Trophoblast cell (in vitro differentiated cells and primary cell): ENCODE measurements around the gene ATP6V0B.

Experiments
- DNase-seq, 2 donors: peaks; one replicate each; pipeline ENCODE4 v3.0.0-alpha.2; 2016
- H2AFZ ChIP-seq: 2 replicates; pipeline ENCODE4 v1.6.1; 2013; ENCODE audit warnings: low read length, moderate library complexity, mild to moderate bottlenecking; ENCODE audit not compliant: insufficient read depth, poor library complexity
- H2AK5ac ChIP-seq: 2 replicates; pipeline ENCODE4 v1.6.1; 2013; ENCODE audit warnings: mild to moderate bottlenecking, low read length
- H2BK120ac ChIP-seq: 2 replicates; pipeline ENCODE4 v1.6.1; 2013; ENCODE audit warnings: low read length, mild to moderate bottlenecking, moderate library complexity; ENCODE audit not compliant: insufficient read depth, poor library complexity
- H2BK12ac ChIP-seq: 2 replicates; pipeline ENCODE4 v1.6.1; 2013; ENCODE audit warnings: mild to moderate bottlenecking, low read length, moderate library complexity
- H2BK5ac ChIP-seq: 2 replicates; pipeline ENCODE4 v1.6.1; 2013; ENCODE audit warnings: low read length, low read depth, moderate library complexity, mild to moderate bottlenecking; ENCODE audit not compliant: poor library complexity
- H3K14ac ChIP-seq: 2 replicates; pipeline ENCODE4 v1.6.1; 2013; ENCODE audit warnings: mild to moderate bottlenecking, low read length
- H3K18ac ChIP-seq: 2 replicates; pipeline ENCODE4 v1.6.1; 2013; ENCODE audit warnings: mild to moderate bottlenecking, low read length
- H3K23ac ChIP-seq: 2 replicates; pipeline ENCODE4 v1.6.1; 2013; ENCODE audit warnings: low read length
- H3K27ac ChIP-seq: 2 replicates; pipeline ENCODE4 v1.5.1; 2013; ENCODE audit warnings: low read depth, mild to moderate bottlenecking, inconsistent platforms, low read length, moderate library complexity
- H3K27me3 ChIP-seq: 2 replicates; pipeline ENCODE4 v1.6.1; 2013; ENCODE audit warnings: inconsistent platforms, mild to moderate bottlenecking, low read length, moderate library complexity; ENCODE audit not compliant: insufficient read depth
- H3K36me3 ChIP-seq, 2 experiments: 1 replicate in 1 of 2; 2 replicates in 1 of 2; pipeline ENCODE4 v1.6.1; 2013; ENCODE audit warnings: low read length in 2 of 2, mild to moderate bottlenecking in 2 of 2, moderate library complexity in 1 of 2; ENCODE audit not compliant: insufficient read depth in 2 of 2, control insufficient read depth in 1 of 2
- H3K4ac ChIP-seq: 2 replicates; pipeline ENCODE4 v1.6.1; 2013; ENCODE audit warnings: low read depth, mild to moderate bottlenecking, low read length, moderate library complexity
- H3K4me1 ChIP-seq, 2 experiments: 1 replicate in 1 of 2; 2 replicates in 1 of 2; pipeline ENCODE4 v1.6.1; 2013; ENCODE audit warnings: low read length in 2 of 2, mild to moderate bottlenecking in 2 of 2, moderate library complexity in 1 of 2; ENCODE audit not compliant: insufficient read depth in 2 of 2, control insufficient read depth in 1 of 2
- H3K4me2 ChIP-seq: 2 replicates; pipeline ENCODE4 v1.6.1; 2013; ENCODE audit warnings: inconsistent platforms, mild to moderate bottlenecking, low read length, moderate library complexity
- H3K4me3 ChIP-seq: 2 replicates; pipeline ENCODE4 v1.5.1; 2013; ENCODE audit warnings: mild to moderate bottlenecking, low read depth, low read length, inconsistent platforms
- H3K79me1 ChIP-seq: one replicate; pipeline ENCODE4 v1.6.1; 2013; ENCODE audit warnings: low read length
- H3K79me2 ChIP-seq: 2 replicates; pipeline ENCODE4 v1.6.1; 2013; ENCODE audit warnings: low read length, mild to moderate bottlenecking; ENCODE audit not compliant: control insufficient read depth, insufficient read depth, poor library complexity
- H3K9ac ChIP-seq: 2 replicates; pipeline ENCODE4 v1.6.1; 2013; ENCODE audit warnings: mild to moderate bottlenecking, low read length
- H3K9me3 ChIP-seq: 2 replicates; pipeline ENCODE4 v1.6.1; 2013; ENCODE audit warnings: low read depth, mild to moderate bottlenecking, control low read depth, inconsistent platforms, low read length; ENCODE audit not compliant: insufficient read depth
- H4K12ac ChIP-seq: 2 replicates; pipeline ENCODE4 v1.6.1; 2013; ENCODE audit warnings: low read depth, mild to moderate bottlenecking, low read length, moderate library complexity
- H4K8ac ChIP-seq: 2 replicates; pipeline ENCODE4 v1.6.1; 2013; ENCODE audit warnings: low read depth, mild to moderate bottlenecking, low read length, moderate library complexity
- H4K91ac ChIP-seq: one replicate; pipeline ENCODE4 v1.6.1; 2013; ENCODE audit warnings: low read depth, mild to moderate bottlenecking, low read length, moderate library complexity
- WGBS: extraction: QIAGEN DNeasy Blood & Tissue Kit; methylation state at CpG from one replicate; pipeline ENCODE4 v1.1.7; 2013; ENCODE audit warnings: missing lambda C conversion rate; ENCODE audit not compliant: insufficient read length, insufficient coverage; ENCODE audit errors: extremely low coverage; 5-methylcytosine and 5-hydroxymethylcytosine counted together

The ATP6V0B gene

DNA sequence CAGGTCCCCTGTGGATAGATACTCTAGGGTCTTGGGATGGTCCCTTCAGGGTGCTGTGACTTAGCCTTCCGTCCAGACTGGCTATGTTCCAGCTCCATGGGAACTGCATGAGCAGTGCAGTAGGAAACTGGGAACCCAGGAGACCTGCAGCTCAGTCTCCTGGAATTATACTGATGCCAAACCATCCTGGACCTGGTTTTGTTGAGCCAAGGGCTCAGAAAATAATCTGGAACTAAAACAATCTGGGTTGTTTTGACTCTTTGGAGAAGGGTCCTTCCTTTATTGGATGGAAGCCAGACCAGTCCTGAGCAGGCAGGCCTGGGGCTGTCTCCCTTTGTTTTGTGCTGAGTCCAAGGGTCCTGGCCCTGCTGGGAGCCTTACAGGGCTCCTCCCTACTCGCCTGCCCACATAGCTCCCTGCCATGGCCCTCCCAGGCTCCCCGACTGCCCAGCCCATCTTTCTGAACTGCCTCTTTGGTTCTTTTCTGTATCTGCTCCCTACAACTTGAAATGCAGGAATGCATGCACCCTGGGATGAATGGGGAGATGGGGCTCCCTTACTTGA is 26.8 kb upstream of the ATP6V0B start:
- Histone ChIP-seq H3K4me2 (peak overlapping the region; percentile 88), H3K14ac (no peak overlapping the region), H2BK5ac (no peak overlapping the region), H4K91ac (no peak overlapping the region), H3K79me1 (peaks cover 9% of the 10 kb centered on the region), H4K12ac (no peak overlapping the region), H3K9ac (no peak overlapping the region), H4K8ac (no peak overlapping the region), H2AK5ac (no peak overlapping the region), H3K4me1 (peaks cover 11 to 18% of the 10 kb centered on the region in 2 experiments), H3K18ac (no peak overlapping the region), H3K27me3 (no peaks in the 10 kb centered on the region), H3K79me2 (peaks cover 10% of the 10 kb centered on the region), H3K27ac (no peak overlapping the region), H3K9me3 (no peaks in the 10 kb centered on the region), H3K23ac (no peak overlapping the region), H3K4me3 (no peak overlapping the region), H2BK120ac (no peak overlapping the region), H2BK12ac (no peak overlapping the region), H2AFZ (peak overlapping the region; percentile 13), H3K36me3 (peaks cover 6 to 7% of the 10 kb centered on the region in 2 experiments), H3K4ac (no peak overlapping the region)
- no peak for DNase-seq
- WGBS, result no CpG with 5 or more reads among the region's 3 CpGs

- no peak overlapping the region for H3K23ac ChIP-seq
- no peak overlapping the region for H2BK5ac ChIP-seq
- no peak overlapping the region for H4K12ac ChIP-seq
- H2BK120ac ChIP-seq, result no peak overlapping the region
- H2AK5ac ChIP-seq, result no peak overlapping the region
- H3K27ac ChIP-seq, result no peak overlapping the region
- no peak overlapping the region for H4K91ac ChIP-seq
- no peak overlapping the region for H3K9ac ChIP-seq
- no peak overlapping the region for H3K4ac ChIP-seq
- no peaks in the 10 kb centered on the region for H3K27me3 ChIP-seq
- H3K4me1 ChIP-seq, result peaks cover 11 to 18% of the 10 kb centered on the region in 2 experiments
- no peak overlapping the region for H3K4me2 ChIP-seq
- H4K8ac ChIP-seq, result no peak overlapping the region
- H2AFZ ChIP-seq, result no peak overlapping the region
- no peak overlapping the region for H3K4me3 ChIP-seq
- no peak overlapping the region for H3K18ac ChIP-seq
- WGBS, result no CpG with 5 or more reads among the region's 13 CpGs
- peaks cover 9% of the 10 kb centered on the region for H3K79me1 ChIP-seq
- H2BK12ac ChIP-seq, result no peak overlapping the region
- no peaks in the 10 kb centered on the region for H3K9me3 ChIP-seq
- H3K14ac ChIP-seq, result no peak overlapping the region
- peaks cover 10% of the 10 kb centered on the region for H3K79me2 ChIP-seq
- H3K36me3 ChIP-seq, result peaks cover 6 to 7% of the 10 kb centered on the region in 2 experiments
- DNase-seq, result no peak
Observed at GRCh38 chr1:43949678-43950077, 25.1 kb upstream of the ATP6V0B start.

- Histone ChIP-seq H4K91ac (no peak overlapping the region), H3K14ac (no peak overlapping the region), H4K8ac (no peak overlapping the region), H3K23ac (no peak overlapping the region), H4K12ac (no peak overlapping the region), H3K36me3 (peaks cover 7 to 8% of the 10 kb centered on the region in 2 experiments), H2BK5ac (no peak overlapping the region), H3K27ac (no peak overlapping the region), H2AK5ac (no peak overlapping the region), H3K9ac (no peak overlapping the region), H3K4me3 (no peak overlapping the region), H3K79me2 (peaks cover 9% of the 10 kb centered on the region), H3K4me1 (peaks cover 11 to 18% of the 10 kb centered on the region in 2 experiments), H2BK12ac (no peak overlapping the region), H2BK120ac (no peak overlapping the region), H2AFZ (no peak overlapping the region), H3K4me2 (no peak overlapping the region), H3K79me1 (peaks cover 7% of the 10 kb centered on the region), H3K4ac (no peak overlapping the region), H3K18ac (no peak overlapping the region), H3K9me3 (no peaks in the 10 kb centered on the region), H3K27me3 (no peaks in the 10 kb centered on the region)
- DNase-seq, result no peak
- WGBS, result no CpG with 5 or more reads among the region's 4 CpGs
Observed at GRCh38 chr1:43951021-43951985, 23.5 kb upstream of the ATP6V0B start.

- no peak overlapping the region for H3K18ac ChIP-seq
- peaks cover 19 to 23% of the 10 kb centered on the region in 2 experiments for H3K36me3 ChIP-seq
- H3K27ac ChIP-seq, result no peak overlapping the region
- DNase-seq, result no peak
- no peak overlapping the region for H4K8ac ChIP-seq
- no peaks in the 10 kb centered on the region for H3K9me3 ChIP-seq
- no peak overlapping the region for H2BK5ac ChIP-seq
- H3K14ac ChIP-seq, result no peak overlapping the region
- H3K23ac ChIP-seq, result no peak overlapping the region
- WGBS, result 100% methylated on average over 1 of the region's 8 CpGs
- no peak overlapping the region for H4K91ac ChIP-seq
- no peak overlapping the region for H2BK120ac ChIP-seq
- no peaks in the 10 kb centered on the region for H3K27me3 ChIP-seq
- H3K4me2 ChIP-seq, result no peak overlapping the region
- peaks cover 4 to 10% of the 10 kb centered on the region in 2 experiments for H3K4me1 ChIP-seq
- H3K4me3 ChIP-seq, result no peak overlapping the region
- no peak overlapping the region for H2BK12ac ChIP-seq
- H3K4ac ChIP-seq, result no peak overlapping the region
- H3K9ac ChIP-seq, result no peak overlapping the region
- no peaks in the 10 kb centered on the region for H3K79me1 ChIP-seq
- no peak overlapping the region for H2AK5ac ChIP-seq
- no peaks in the 10 kb centered on the region for H3K79me2 ChIP-seq
- no peak overlapping the region for H2AFZ ChIP-seq
- no peak overlapping the region for H4K12ac ChIP-seq
Observed at GRCh38 chr1:43952731-43953346, 21.9 kb upstream of the ATP6V0B start.
